Astrocyte (in vitro differentiated cells and primary cell): ENCODE results near the gene PALMD. TPM values are rescaled to one million over a fixed set of nuclear protein-coding genes. Genes with fewer than 3 reads are reported as not detected.

ENCODE experiments used
- DNase-seq: peaks from one replicate; pipeline ENCODE4 v3.0.0-alpha.2; 2010; ENCODE audit warnings: low read depth
- FAIRE-seq: peaks from 2 replicates; lab custom pipeline; 2011; peaks lifted over from hg19 to GRCh38; lab: Jason Lieb, UNC
- H2AFZ ChIP-seq: 2 replicates; pipeline ENCODE4 v1.6.0; 2012; ENCODE audit warnings: low read depth, low read length, inconsistent platforms
- H3K27ac ChIP-seq: 2 replicates; pipeline ENCODE4 v1.5.1; 2011; ENCODE audit warnings: low read depth, low read length, inconsistent platforms
- H3K27me3 ChIP-seq: 2 replicates; pipeline ENCODE4 v1.6.0; 2011; ENCODE audit warnings: low read length, inconsistent platforms; ENCODE audit not compliant: insufficient read depth
- H3K36me3 ChIP-seq: 2 replicates; pipeline ENCODE4 v1.5.1; 2011; ENCODE audit warnings: low read length, inconsistent platforms; ENCODE audit not compliant: insufficient read depth
- H3K4me1 ChIP-seq: 2 replicates; pipeline ENCODE4 v1.5.1; 2011; ENCODE audit warnings: low read length, inconsistent platforms; ENCODE audit not compliant: insufficient read depth
- H3K4me2 ChIP-seq: 2 replicates; pipeline ENCODE4 v1.6.0; 2012; ENCODE audit warnings: low read length, inconsistent platforms
- H3K4me3 ChIP-seq: 2 replicates; pipeline ENCODE4 v1.5.1; 2011; ENCODE audit warnings: low read depth, mild to moderate bottlenecking, low read length, inconsistent platforms; ENCODE audit not compliant: insufficient read depth
- H3K79me2 ChIP-seq: 2 replicates; pipeline ENCODE4 v1.6.0; 2012; ENCODE audit warnings: mild to moderate bottlenecking, low read length, inconsistent platforms; ENCODE audit not compliant: insufficient read depth
- H3K9ac ChIP-seq: 2 replicates; pipeline ENCODE4 v1.6.0; 2012; ENCODE audit warnings: mild to moderate bottlenecking, low read length, inconsistent platforms
- H3K9me3 ChIP-seq: 2 replicates; pipeline ENCODE4 v1.5.1; 2012; ENCODE audit warnings: low read depth, mild to moderate bottlenecking, low read length, inconsistent platforms; ENCODE audit not compliant: insufficient read depth
- H4K20me1 ChIP-seq: 2 replicates; pipeline ENCODE4 v1.6.0; 2012; ENCODE audit warnings: low read length, inconsistent platforms; ENCODE audit not compliant: insufficient read depth
- H3K27ac Mint-ChIP-seq: one replicate; pipeline ENCODE4 v1.8.0; 2021; ENCODE audit warnings: mild to moderate bottlenecking, mixed read lengths; ENCODE audit not compliant: unreplicated experiment
- H3K27me3 Mint-ChIP-seq: one replicate; pipeline ENCODE4 v1.8.0; 2021; ENCODE audit warnings: low read depth, mixed read lengths; ENCODE audit not compliant: unreplicated experiment
- H3K36me3 Mint-ChIP-seq: one replicate; pipeline ENCODE4 v1.8.0; 2021; ENCODE audit warnings: low read depth, mixed read lengths; ENCODE audit not compliant: unreplicated experiment
- H3K4me1 Mint-ChIP-seq: one replicate; pipeline ENCODE4 v1.8.0; 2021; ENCODE audit warnings: low read depth, mixed read lengths; ENCODE audit not compliant: unreplicated experiment
- H3K4me3 Mint-ChIP-seq: one replicate; pipeline ENCODE4 v1.8.0; 2021; ENCODE audit warnings: mild to moderate bottlenecking, moderate library complexity, mixed read lengths; ENCODE audit not compliant: unreplicated experiment
- H3K9me3 Mint-ChIP-seq: one replicate; pipeline ENCODE4 v1.8.0; 2021; ENCODE audit warnings: mild to moderate bottlenecking, mixed read lengths; ENCODE audit not compliant: unreplicated experiment
- CTCF ChIP-seq: IDR thresholded peaks from 2 replicates; pipeline ENCODE4 v1.5.1; 2011; ENCODE audit warnings: low read depth, mild to moderate bottlenecking, inconsistent platforms, low read length, moderate library complexity; ENCODE audit not compliant: insufficient read depth
- EZH2 ChIP-seq: IDR thresholded peaks from 2 replicates; pipeline ENCODE4 v1.6.1; 2012; ENCODE audit warnings: mild to moderate bottlenecking, low read length, inconsistent platforms; ENCODE audit not compliant: insufficient read depth
- total RNA-seq: library from RNA; stranded (reverse); gene quantifications from 2 replicates; pipeline ENCODE4 v1.2.1, GENCODE V29; 2021

The PALMD gene
- total RNA-seq, 1 donor from 2014 or later = 0.41 TPM

- FAIRE-seq (no peak), DNase-seq (no peak)
- peaks cover 4% of the 10 kb centered on the region for H3K4me1 Mint-ChIP-seq
- H2AFZ ChIP-seq = no peak overlapping the region
- no peak overlapping the region for H3K4me3 Mint-ChIP-seq
- no peak overlapping the region for H3K27ac ChIP-seq
- no peak overlapping the region for H3K27ac Mint-ChIP-seq
- H3K36me3 ChIP-seq = no peaks in the 10 kb centered on the region
- H3K27me3 ChIP-seq = no peaks in the 10 kb centered on the region
- no peaks in the 10 kb centered on the region for H3K79me2 ChIP-seq
- no peaks in the 10 kb centered on the region for H3K36me3 Mint-ChIP-seq
- TF ChIP-seq CTCF (no peak), EZH2 (no peak)
- no peak overlapping the region for H3K9ac ChIP-seq
- no peak overlapping the region for H3K4me3 ChIP-seq
- no peaks in the 10 kb centered on the region for H3K9me3 ChIP-seq
- no peak overlapping the region for H3K4me2 ChIP-seq
- no peaks in the 10 kb centered on the region for H3K9me3 Mint-ChIP-seq
- no peaks in the 10 kb centered on the region for H3K27me3 Mint-ChIP-seq
- no peaks in the 10 kb centered on the region for H4K20me1 ChIP-seq
- no peaks in the 10 kb centered on the region for H3K4me1 ChIP-seq
Observed at GRCh38 chr1:99634971-99635624, 10.8 kb upstream of the PALMD start.

GRCh38 chr1:99635664-99636063, 10.2 kb upstream of the PALMD start:
- H3K27me3 Mint-ChIP-seq = no peaks in the 10 kb centered on the region
- H2AFZ ChIP-seq = no peak overlapping the region
- H3K27me3 ChIP-seq = no peaks in the 10 kb centered on the region
- no peak for DNase-seq
- no peaks in the 10 kb centered on the region for H4K20me1 ChIP-seq
- no peak overlapping the region for H3K4me3 Mint-ChIP-seq
- no peaks in the 10 kb centered on the region for H3K9me3 ChIP-seq
- no peaks in the 10 kb centered on the region for H3K9me3 Mint-ChIP-seq
- H3K9ac ChIP-seq = no peak overlapping the region
- no peak for TF ChIP-seq EZH2
- H3K4me1 Mint-ChIP-seq = peaks cover 4% of the 10 kb centered on the region
- no peak overlapping the region for H3K4me3 ChIP-seq
- no peak overlapping the region for H3K27ac Mint-ChIP-seq
- H3K36me3 ChIP-seq = no peaks in the 10 kb centered on the region
- H3K79me2 ChIP-seq = no peaks in the 10 kb centered on the region
- H3K4me2 ChIP-seq = no peak overlapping the region
- H3K4me1 ChIP-seq = no peaks in the 10 kb centered on the region
- H3K36me3 Mint-ChIP-seq = no peaks in the 10 kb centered on the region
- no peak for FAIRE-seq
- H3K27ac ChIP-seq = no peak overlapping the region

GRCh38 chr1:99636647-99637175, 9.2 kb upstream of the PALMD start:
- Histone ChIP-seq H4K20me1 (no peaks in the 10 kb centered on the region), H3K4me2 (no peak overlapping the region), H3K9ac (no peak overlapping the region), H3K27ac (no peak overlapping the region), H3K79me2 (no peaks in the 10 kb centered on the region), H3K27me3 (no peaks in the 10 kb centered on the region), H3K4me3 (no peak overlapping the region), H3K4me1 (no peaks in the 10 kb centered on the region), H2AFZ (no peak overlapping the region), H3K9me3 (no peaks in the 10 kb centered on the region), H3K36me3 (no peaks in the 10 kb centered on the region)
- H3K36me3 Mint-ChIP-seq = no peaks in the 10 kb centered on the region
- no peak for DNase-seq
- H3K9me3 Mint-ChIP-seq = no peaks in the 10 kb centered on the region
- H3K4me3 Mint-ChIP-seq = no peak overlapping the region
- TF ChIP-seq EZH2 (no peak), CTCF (no peak)
- peaks cover 4% of the 10 kb centered on the region for H3K4me1 Mint-ChIP-seq
- FAIRE-seq = no peak
- no peaks in the 10 kb centered on the region for H3K27me3 Mint-ChIP-seq
- no peak overlapping the region for H3K27ac Mint-ChIP-seq
